ENCODE data around the gene KRT16. TPM values are rescaled to one million over a fixed set of nuclear protein-coding genes. Genes with fewer than 3 reads are reported as not detected.
A peak's percentile ranks its signal among the peaks of the same experiment; 100 is the strongest.

Gene KRT16
- total RNA-seq, 1 donor, result not detected

GRCh38 chr17:41636652-41637051 lies 24.1 kb upstream of the KRT16 start:
- no peak overlapping the region for H3K4me3 ChIP-seq (ENCODE audit: low read depth, low read length)
- no peak for DNase-seq (ENCODE audit: low read depth)
- TF ChIP-seq CTCF (IDR thresholded peaks at IDR 0.05; ENCODE audit: insufficient read depth, low read depth, low read length), result no peak

- no peak overlapping the region for H3K4me3 ChIP-seq (ENCODE audit: low read depth, low read length)
These were observed 22.8 kb upstream of the KRT16 start for GRCh38 chr17:41635121-41636097.

GRCh38 chr17:41634639-41635038 lies 22.1 kb upstream of the KRT16 start:
- no peak for TF ChIP-seq CTCF (IDR thresholded peaks at IDR 0.05; ENCODE audit: insufficient read depth, low read depth, low read length)
- DNase-seq (ENCODE audit: low read depth), result no peak
- no peak overlapping the region for H3K4me3 ChIP-seq (ENCODE audit: low read depth, low read length)

More at GRCh38 chr17:41635121-41636097, 22.8 kb upstream of the KRT16 start:
- DNase-seq (ENCODE audit: low read depth), result peak; percentile 60
- TF ChIP-seq CTCF (IDR thresholded peaks at IDR 0.05; ENCODE audit: insufficient read depth, low read depth, low read length), result no peak

- H3K4me3 ChIP-seq (ENCODE audit: low read depth, low read length), result no peak overlapping the region
- no peak for TF ChIP-seq CTCF (IDR thresholded peaks at IDR 0.05; ENCODE audit: insufficient read depth, low read depth, low read length)
- no peak for DNase-seq (ENCODE audit: low read depth)
These were observed 21.1 kb upstream of the KRT16 start for GRCh38 chr17:41633556-41634199.

- no peak for DNase-seq (ENCODE audit: low read depth)
- TF ChIP-seq CTCF (IDR thresholded peaks at IDR 0.05; ENCODE audit: insufficient read depth, low read depth, low read length), result no peak
- H3K4me3 ChIP-seq (ENCODE audit: low read depth, low read length), result no peak overlapping the region
These were observed 20.0 kb upstream of the KRT16 start for GRCh38 chr17:41632482-41633105.

- no peak for TF ChIP-seq CTCF (IDR thresholded peaks at IDR 0.05; ENCODE audit: insufficient read depth, low read depth, low read length)
- no peak for DNase-seq (ENCODE audit: low read depth)
- H3K4me3 ChIP-seq (ENCODE audit: low read depth, low read length), result no peak overlapping the region
These were observed 19.3 kb upstream of the KRT16 start for GRCh38 chr17:41631898-41632285.

All from fibroblast of villous mesenchyme (primary cell).